ENCODE data around the gene DMPK.

GRCh38 chr19:45794627-45795026, 12.3 kb upstream of the DMPK start:
- TF ChIP-seq CTCF (IDR thresholded peaks at IDR 0.05) = no peak
- no peak for TF ChIP-seq POLR2A (IDR thresholded peaks at IDR 0.05)
- no peak for TF ChIP-seq POLR2AphosphoS5 (IDR thresholded peaks at IDR 0.05; ENCODE audit: insufficient read depth in 1 of 2, low read depth in 1 of 2)
